GM12878 (cell line): ENCODE results near the gene GLS. TPM values are rescaled to one million over a fixed set of nuclear protein-coding genes. Genes with fewer than 3 reads are reported as not detected.

Experiments
- ATAC-seq: fragments of 200-7000 bp; cut with Tn5 transposase; 3 replicates; pipeline ENCODE4 v1.9.1; 2020; ENCODE audit warnings: mild to moderate bottlenecking, moderate library complexity
- BruUV-seq: library from RNA; stranded (reverse); fragments of 400-500 nt; replicated peaks from 2 replicates; lab custom pipeline; 2021; lab: Mats Ljungman, UMichigan
- CTCF ChIA-PET: fragments of 300-600 bp; sonication (Branson Sonifier 250); formaldehyde crosslinking; extraction: SDS; loops from one replicate; lab custom pipeline; 2021; ENCODE audit warnings: inconsistent platforms; lab: Yijun Ruan, JAX
- POLR2A ChIA-PET: fragments of 350-600 bp; formaldehyde crosslinking; extraction: SDS; loops from one replicate; lab custom pipeline; 2021; ENCODE audit warnings: inconsistent platforms; lab: Charles Lee
- RAD21 ChIA-PET: fragments of 300-600 bp; sonication (Branson Sonifier 250); formaldehyde crosslinking; loops from one replicate; lab custom pipeline; 2023; ENCODE audit warnings: antibody characterized with exemption; ENCODE audit not compliant: unreplicated experiment; lab: Charles Lee
- SMC1A ChIA-PET: fragments of 300-600 bp; sonication (Branson Sonifier 250); formaldehyde crosslinking; loops from one replicate; lab custom pipeline; 2023; ENCODE audit not compliant: unreplicated experiment, uncharacterized antibody; lab: Charles Lee
- DNase-seq: peaks from one replicate; pipeline ENCODE4 v3.0.0-alpha.2; 2011; ENCODE audit warnings: low read depth, low spot score
- FAIRE-seq: peaks from 3 replicates; lab custom pipeline; 2011; peaks lifted over from hg19 to GRCh38; lab: Jason Lieb, UNC
- H2AFZ ChIP-seq: 2 replicates; pipeline ENCODE4 v1.6.0; 2011; ENCODE audit warnings: low read depth, low read length, control low read depth; ENCODE audit not compliant: control insufficient read depth
- H3K27ac ChIP-seq: 2 replicates; pipeline ENCODE4 v1.5.1; 2011; ENCODE audit warnings: control low read depth; ENCODE audit not compliant: control insufficient read depth, insufficient read depth
- H3K27me3 ChIP-seq, 2 experiments: replicated peaks in 1 of 2; 2 replicates each; pipeline versions ENCODE4 v1.6.0 to v1.6.1; 2011; ENCODE audit warnings: low read length in 1 of 2; ENCODE audit not compliant: control insufficient read depth in 2 of 2, insufficient read depth in 2 of 2
- H3K36me3 ChIP-seq, 2 experiments: 2 replicates each; pipeline ENCODE4 v1.5.1; 2011; ENCODE audit warnings: low read length in 1 of 2; ENCODE audit not compliant: control insufficient read depth in 2 of 2, insufficient read depth in 2 of 2
- H3K4me1 ChIP-seq: 2 replicates; pipeline ENCODE4 v1.6.1; 2011; ENCODE audit warnings: mild to moderate bottlenecking, low read length, moderate library complexity, mixed read lengths; ENCODE audit not compliant: control insufficient read depth, insufficient read depth
- H3K4me2 ChIP-seq: 2 replicates; pipeline ENCODE4 v1.6.0; 2011; ENCODE audit warnings: control low read depth; ENCODE audit not compliant: control insufficient read depth, insufficient read depth
- H3K4me3 ChIP-seq: fragments of 200-600 bp; sonication (generic); 2 replicates; pipeline ENCODE4 v1.5.1; 2016
- H3K79me2 ChIP-seq: 2 replicates; pipeline ENCODE4 v1.6.0; 2011; ENCODE audit warnings: low read length; ENCODE audit not compliant: control insufficient read depth, insufficient read depth
- H3K9ac ChIP-seq: 2 replicates; pipeline ENCODE4 v1.8.0; 2011; ENCODE audit warnings: low read length, control low read depth, mixed read lengths; ENCODE audit not compliant: control insufficient read depth, insufficient read depth
- H3K9me3 ChIP-seq: replicated peaks from 3 replicates; pipeline ENCODE4 v1.5.1; 2011; ENCODE audit warnings: mild to moderate bottlenecking, low read length; ENCODE audit not compliant: control insufficient read depth, insufficient read depth
- H4K20me1 ChIP-seq: 2 replicates; pipeline ENCODE4 v1.6.0; 2011; ENCODE audit not compliant: control insufficient read depth, insufficient read depth
- BMI1 ChIP-seq: fragments of 450-650 bp; IDR thresholded peaks from 2 replicates; pipeline ENCODE4 v1.6.1; 2016; ENCODE audit warnings: mild to moderate bottlenecking, moderate library complexity, borderline replicate concordance
- CBX3 ChIP-seq: fragments of 200-600 bp; sonication (generic); IDR thresholded peaks from 2 replicates; pipeline ENCODE4 v1.6.1; 2016; ENCODE audit warnings: low read depth, borderline replicate concordance
- CHD1 ChIP-seq: IDR thresholded peaks from 2 replicates; pipeline ENCODE4 v1.6.1; 2012; ENCODE audit warnings: low read depth, low read length, improper control_type of control experiment
- MXI1 ChIP-seq: fragments of 150-350 bp; IDR thresholded peaks from 2 replicates; pipeline ENCODE4 v1.6.1; 2011; ENCODE audit warnings: low read depth, mild to moderate bottlenecking, inconsistent platforms, low read length, improper control_type of control experiment
- POLR2AphosphoS5 ChIP-seq: IDR thresholded peaks from 2 replicates; pipeline ENCODE4 v1.6.1; 2011; ENCODE audit warnings: mild to moderate bottlenecking, low read length, inconsistent platforms
- SIN3A ChIP-seq: IDR thresholded peaks from 2 replicates; pipeline ENCODE4 v1.6.1; 2012; ENCODE audit warnings: low read depth, low read length, improper control_type of control experiment
- TBL1XR1 ChIP-seq: IDR thresholded peaks from 2 replicates; pipeline ENCODE4 v1.6.1; 2012; ENCODE audit warnings: low read depth, low read length, improper control_type of control experiment
- TCF7 ChIP-seq: IDR thresholded peaks from 2 replicates; pipeline ENCODE4 v1.6.1; 2014; ENCODE audit warnings: antibody characterized with exemption, borderline replicate concordance
- YY1 ChIP-seq: IDR thresholded peaks from 2 replicates; pipeline ENCODE4 v1.6.1; 2011; ENCODE audit warnings: low read depth, mild to moderate bottlenecking, low read length
- in situ Hi-C: fragments of 300-500 bp; cut with MboI; formaldehyde crosslinking; loops from 9 replicates; pipeline ENCODE4 v1.14.3; 2018; ENCODE audit warnings: mixed read lengths
- intact Hi-C: fragments of 100-400 bp; cut with micrococcal nuclease; formaldehyde crosslinking; loops from one replicate; pipeline ENCODE4 v1.14.2; 2022; ENCODE audit not compliant: unreplicated experiment
- polyA plus RNA-seq, 11 experiments: library from polyadenylated mRNA; depleted of rRNA in 4 of 11; unstranded in 6 of 11; stranded (reverse) in 5 of 11; fragments of >200 nt; fragmentation: Nextera tagmentation in 4 of 11; fragmentation: Illumina TruSeq in 1 of 11; extraction: Ambion mirVana in 4 of 11; extraction: Trizol in 1 of 11; gene quantifications; 1 replicate in 1 of 11; 2 replicates in 10 of 11; pipeline versions ENCODE4 v1.2.1 to v1.2.3, GENCODE V29; 2011 to 2016; ENCODE audit warnings: inconsistent platforms in 2 of 11, missing spikeins in 2 of 11, low read depth in 1 of 11
- total RNA-seq, 4 experiments: library from RNA; depleted of rRNA in 3 of 4; stranded (reverse); fragments of >200 nt in 3 of 4; fragmentation: Illumina TruSeq in 1 of 4; extraction: Trizol in 1 of 4; gene quantifications; 2 replicates each; pipeline versions ENCODE4 v1.2.1 to v1.2.3, GENCODE V29; 2013 to 2021
- TF ChIP-seq, protein P1 (sequence below): fragments of 450-650 bp; IDR thresholded peaks from 2 replicates; pipeline ENCODE4 v1.6.1; 2017; ENCODE audit warnings: mild to moderate bottlenecking, moderate library complexity

GLS gene
- total and polyA plus RNA-seq, 10 of the 15 experiments (the other 5 are each of a cell fraction or from before 2014, with no cell fraction given), result 15.7 to 145 (median 70.8) TPM

DNA sequence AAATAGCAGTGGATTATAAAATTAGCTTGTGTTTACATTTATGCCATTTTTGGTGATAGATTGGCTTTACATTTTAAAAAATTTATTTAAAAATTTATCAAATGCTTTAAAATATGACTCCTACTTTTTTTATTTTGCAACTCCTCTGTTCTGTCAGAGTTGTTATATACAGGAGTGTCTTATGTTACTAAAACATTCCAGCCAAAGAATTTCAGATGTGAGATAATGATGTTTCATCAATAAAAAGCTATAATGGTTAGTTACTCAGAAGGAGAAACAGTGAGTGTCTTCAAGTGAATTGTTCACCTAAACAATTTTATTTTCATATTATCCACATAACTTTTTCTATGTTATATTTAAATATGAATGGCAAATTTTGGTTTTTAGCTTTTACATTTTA lies 52.7 kb downstream of the GLS start (continued):
- no peak for TF ChIP-seq POLR2AphosphoS5
- no peak for TF ChIP-seq YY1
- TF ChIP-seq TCF7, result no peak
- no peak for TF ChIP-seq TBL1XR1
- no peak for TF ChIP-seq BMI1
- TF ChIP-seq, all 136 proteins: peak for 0

DNA sequence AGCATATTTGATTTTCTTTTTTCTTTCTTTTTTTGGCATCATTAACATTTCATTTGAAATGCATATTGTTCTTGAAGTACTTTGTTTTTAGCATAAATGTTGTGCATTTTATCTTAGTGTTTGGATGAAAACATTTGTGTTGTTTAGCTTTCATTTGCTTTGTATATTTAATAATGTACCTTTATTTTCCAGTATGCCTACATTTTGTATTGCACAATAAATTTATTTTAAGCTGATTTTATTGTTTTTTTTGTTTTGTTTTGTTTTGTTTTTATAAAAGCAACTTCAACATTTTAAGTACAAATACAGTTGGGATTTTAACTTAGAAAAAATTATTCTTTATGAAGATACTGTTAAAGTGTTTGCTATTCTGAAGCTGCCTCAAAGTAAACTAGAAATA lies 54.4 kb downstream of the GLS start:
- Histone ChIP-seq H3K36me3 (peaks cover 1 to 8% of the 10 kb centered on the region in 2 experiments), H3K4me3 (no peak overlapping the region), H3K79me2 (no peaks in the 10 kb centered on the region), H2AFZ (no peak overlapping the region), H3K9ac (no peak overlapping the region), H3K9me3 (no peaks in the 10 kb centered on the region), H4K20me1 (no peaks in the 10 kb centered on the region), H3K4me1 (no peaks in the 10 kb centered on the region), H3K4me2 (no peak overlapping the region), H3K27ac (no peak overlapping the region), H3K27me3 (no peaks in the 10 kb centered on the region)
- TF ChIP-seq CBX3, result no peak
- TF ChIP-seq, protein P1, sequence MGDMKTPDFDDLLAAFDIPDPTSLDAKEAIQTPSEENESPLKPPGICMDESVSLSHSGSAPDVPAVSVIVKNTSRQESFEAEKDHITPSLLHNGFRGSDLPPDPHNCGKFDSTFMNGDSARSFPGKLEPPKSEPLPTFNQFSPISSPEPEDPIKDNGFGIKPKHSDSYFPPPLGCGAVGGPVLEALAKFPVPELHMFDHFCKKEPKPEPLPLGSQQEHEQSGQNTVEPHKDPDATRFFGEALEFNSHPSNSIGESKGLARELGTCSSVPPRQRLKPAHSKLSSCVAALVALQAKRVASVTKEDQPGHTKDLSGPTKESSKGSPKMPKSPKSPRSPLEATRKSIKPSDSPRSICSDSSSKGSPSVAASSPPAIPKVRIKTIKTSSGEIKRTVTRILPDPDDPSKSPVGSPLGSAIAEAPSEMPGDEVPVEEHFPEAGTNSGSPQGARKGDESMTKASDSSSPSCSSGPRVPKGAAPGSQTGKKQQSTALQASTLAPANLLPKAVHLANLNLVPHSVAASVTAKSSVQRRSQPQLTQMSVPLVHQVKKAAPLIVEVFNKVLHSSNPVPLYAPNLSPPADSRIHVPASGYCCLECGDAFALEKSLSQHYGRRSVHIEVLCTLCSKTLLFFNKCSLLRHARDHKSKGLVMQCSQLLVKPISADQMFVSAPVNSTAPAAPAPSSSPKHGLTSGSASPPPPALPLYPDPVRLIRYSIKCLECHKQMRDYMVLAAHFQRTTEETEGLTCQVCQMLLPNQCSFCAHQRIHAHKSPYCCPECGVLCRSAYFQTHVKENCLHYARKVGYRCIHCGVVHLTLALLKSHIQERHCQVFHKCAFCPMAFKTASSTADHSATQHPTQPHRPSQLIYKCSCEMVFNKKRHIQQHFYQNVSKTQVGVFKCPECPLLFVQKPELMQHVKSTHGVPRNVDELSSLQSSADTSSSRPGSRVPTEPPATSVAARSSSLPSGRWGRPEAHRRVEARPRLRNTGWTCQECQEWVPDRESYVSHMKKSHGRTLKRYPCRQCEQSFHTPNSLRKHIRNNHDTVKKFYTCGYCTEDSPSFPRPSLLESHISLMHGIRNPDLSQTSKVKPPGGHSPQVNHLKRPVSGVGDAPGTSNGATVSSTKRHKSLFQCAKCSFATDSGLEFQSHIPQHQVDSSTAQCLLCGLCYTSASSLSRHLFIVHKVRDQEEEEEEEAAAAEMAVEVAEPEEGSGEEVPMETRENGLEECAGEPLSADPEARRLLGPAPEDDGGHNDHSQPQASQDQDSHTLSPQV, result no peak
- TF ChIP-seq SIN3A, result no peak
- no peak for TF ChIP-seq MXI1
- TF ChIP-seq CHD1, result no peak
- DNase-seq, result no peak
- in situ Hi-C loops, result no loop called here
- SMC1A ChIA-PET, result interaction anchor here (1.1 kb wide), 2 partner anchors 13 to 85 kb away, joined by 3 read pairs; no protein-coding TSS in a partner anchor
- CTCF ChIA-PET, result interaction anchor here (0.7 to 1.2 kb wide), 2 partner anchors 85 to 221 kb away, joined by 3 to 4 read pairs; no protein-coding TSS in a partner anchor
- RAD21 ChIA-PET, result no interaction called here
- intact Hi-C loops, result no loop called here
- BruUV-seq, result no TSS peak
- ATAC-seq, result no peak
- POLR2A ChIA-PET, result interaction anchor here (0.5 kb wide), 1 partner anchor 48 kb away, joined by 4 read pairs; no protein-coding TSS in a partner anchor
- FAIRE-seq, result no peak
